Fibroblast of mammary gland (primary cell): Measurements from ENCODE around the gene POU2AF1.
A peak's percentile ranks its signal among the peaks of the same experiment; 100 is the strongest.

Experiments used
- DNase-seq: peaks from one replicate; pipeline ENCODE4 v3.0.0-alpha.2; 2010; ENCODE audit warnings: low read depth
- H3K4me3 ChIP-seq: 2 replicates; pipeline ENCODE4 v1.5.1; 2011; ENCODE audit warnings: low read depth, mild to moderate bottlenecking, low read length, moderate library complexity; ENCODE audit not compliant: control insufficient read depth
- CTCF ChIP-seq: conservative IDR thresholded peaks from 2 replicates; pipeline ENCODE4 v1.5.1; 2011; ENCODE audit warnings: low read depth, low read length, inconsistent platforms; ENCODE audit not compliant: control insufficient read depth, insufficient read depth

The POU2AF1 gene

DNA sequence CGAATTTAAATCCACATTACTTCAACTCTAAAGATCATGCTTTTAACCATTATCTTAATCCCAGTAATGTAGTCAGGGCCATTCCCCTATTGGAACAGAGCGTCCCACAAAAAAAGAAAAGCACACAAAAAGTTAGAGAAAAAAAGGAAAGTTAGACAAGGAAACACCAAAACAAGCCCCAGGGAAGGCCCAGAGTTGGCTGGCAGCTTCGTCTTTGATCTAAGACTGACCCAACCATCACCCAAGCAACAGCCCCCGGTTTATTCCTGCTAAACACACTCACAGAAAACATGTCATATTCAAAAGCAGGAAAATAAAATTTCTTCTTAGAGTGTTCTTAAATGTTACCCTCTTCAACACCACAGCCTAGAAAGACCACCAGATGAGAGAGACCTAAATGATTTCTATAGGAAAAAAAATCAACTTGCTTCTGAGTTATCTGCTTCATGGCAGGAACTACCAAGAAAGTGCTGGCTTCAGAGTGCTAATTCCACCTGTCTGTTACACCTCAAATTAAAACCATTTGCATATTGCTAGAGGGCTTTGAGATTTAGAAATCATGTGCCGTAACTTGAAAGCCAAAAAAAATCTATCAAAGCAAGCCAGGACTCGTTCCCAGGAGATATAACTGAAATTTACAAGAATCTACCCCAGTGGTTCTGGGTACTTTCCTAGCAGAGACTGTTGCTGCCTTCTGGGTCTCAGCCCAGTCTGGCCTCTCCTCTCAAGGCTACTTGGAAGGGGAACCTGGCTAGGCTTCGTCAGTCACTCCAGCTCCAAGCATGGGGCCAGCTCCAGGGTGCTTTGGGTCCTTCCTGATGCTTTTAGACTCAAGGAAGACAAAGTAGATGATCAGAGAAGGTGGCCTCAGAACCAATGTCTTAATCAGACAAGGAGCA lies 49.5 kb downstream of the POU2AF1 start:
- no peak overlapping the region for H3K4me3 ChIP-seq
- DNase-seq = no peak
- no peak for TF ChIP-seq CTCF

- no peak for TF ChIP-seq CTCF
- no peak overlapping the region for H3K4me3 ChIP-seq
- DNase-seq = no peak
Measured at GRCh38 chr11:111327908-111328624, 51.0 kb downstream of the POU2AF1 start.

DNA sequence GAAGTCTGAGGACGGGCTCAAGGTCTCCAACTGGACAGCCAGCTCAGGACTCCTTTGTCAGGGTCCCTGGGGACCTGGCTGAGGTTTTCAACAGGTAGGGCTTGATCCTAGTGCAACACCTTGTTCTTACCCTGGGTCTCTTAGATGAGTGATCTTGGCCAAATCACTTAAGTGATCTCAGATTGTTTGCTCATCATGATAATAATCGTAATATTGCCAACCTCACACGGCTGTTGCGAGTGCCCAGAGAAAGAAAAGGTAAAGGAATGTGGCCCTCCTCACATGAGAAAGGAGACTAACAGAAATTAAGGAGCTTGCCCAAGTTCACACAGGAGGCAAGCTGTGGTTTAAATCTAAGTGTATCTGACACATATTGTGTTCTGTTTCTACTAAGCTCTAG lies 52.3 kb downstream of the POU2AF1 start:
- no peak overlapping the region for H3K4me3 ChIP-seq
- no peak for DNase-seq
- TF ChIP-seq CTCF = no peak

GRCh38 chr11:111325259-111325658 lies 53.8 kb downstream of the POU2AF1 start:
- TF ChIP-seq CTCF = no peak

DNA sequence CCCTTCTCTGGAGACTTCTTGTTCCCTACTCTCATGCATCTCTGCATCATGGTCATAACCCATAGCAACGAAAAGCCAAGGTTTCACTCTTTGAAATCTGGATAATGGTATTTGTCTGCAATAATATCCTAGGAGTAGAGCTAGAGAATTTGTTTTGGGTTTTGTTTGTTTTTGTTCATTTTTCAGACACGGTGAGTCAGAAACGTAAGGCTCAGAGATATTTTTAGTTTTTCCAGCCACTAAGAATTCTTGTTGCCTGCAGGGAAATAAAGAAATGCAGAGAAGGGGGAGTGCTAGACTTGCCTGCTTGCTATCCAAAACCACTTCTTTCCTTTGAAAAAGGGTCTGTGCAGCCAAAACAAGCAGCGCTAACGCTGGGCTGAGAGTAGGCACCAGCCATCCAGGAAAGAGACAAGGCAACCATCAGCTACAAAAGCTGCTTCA lies 54.8 kb downstream of the POU2AF1 start:
- DNase-seq = peak; percentile 56
- TF ChIP-seq CTCF = no peak
- H3K4me3 ChIP-seq = no peak overlapping the region

More at GRCh38 chr11:111325259-111325658, 53.8 kb downstream of the POU2AF1 start:
- no peak overlapping the region for H3K4me3 ChIP-seq
- no peak for DNase-seq

GRCh38 chr11:111322534-111322933 lies 56.5 kb downstream of the POU2AF1 start:
- no peak overlapping the region for H3K4me3 ChIP-seq
- TF ChIP-seq CTCF = no peak
- DNase-seq = no peak
